C4-2B (cell line): ENCODE measurements around the gene CAMK2A.

Experiments used
- CTCF ChIP-seq: fragments of 450-650 bp; conservative IDR thresholded peaks from 2 replicates; pipeline ENCODE4 v1.5.1; 2017; ENCODE audit warnings: mild to moderate bottlenecking
- ZFX ChIP-seq: fragments of 450-650 bp; IDR thresholded peaks from 2 replicates; pipeline ENCODE4 v1.6.1; 2017

GRCh38 chr5:150264667-150265603, 24.6 kb downstream of the CAMK2A start:
- TF ChIP-seq CTCF = no peak
- no peak for TF ChIP-seq ZFX
